Testis (tissue), 3 donors: ENCODE results near the gene ABHD12B. TPM values are rescaled to one million over a fixed set of nuclear protein-coding genes. Genes with fewer than 3 reads are reported as not detected.

Source experiments
- DNase-seq: peaks from one replicate; pipeline ENCODE4 v3.0.0-alpha.2; 2019
- H3K27ac ChIP-seq, 2 donors: fragments of 200-600 bp; sonication (generic); one replicate each; pipeline ENCODE4 v1.5.1; 2019
- H3K27me3 ChIP-seq: fragments of 200-600 bp; sonication (generic); one replicate; pipeline ENCODE4 v1.5.1; 2019
- H3K36me3 ChIP-seq: fragments of 200-600 bp; sonication (generic); one replicate; pipeline ENCODE4 v1.5.1; 2017; ENCODE audit warnings: low read depth; ENCODE audit errors: missing control alignments
- H3K4me1 ChIP-seq: fragments of 200-600 bp; sonication (generic); one replicate; pipeline ENCODE4 v1.5.1; 2019
- H3K4me3 ChIP-seq, 2 donors: fragments of 200-600 bp; sonication (generic); one replicate each; pipeline ENCODE4 v1.5.1; 2017 to 2019
- H3K9me3 ChIP-seq: fragments of 200-600 bp; sonication (generic); one replicate; pipeline ENCODE4 v1.5.1; 2017
- POLR2A ChIP-seq: fragments of 450-650 bp; IDR thresholded peaks from one replicate; pipeline ENCODE4 v1.6.1; 2017; ENCODE audit warnings: antibody characterized with exemption, mild to moderate bottlenecking, moderate library complexity
- WGBS, 2 donors: methylation state at CpG; one replicate each; pipeline ENCODE4 v1.1.5; 2018; 5-methylcytosine and 5-hydroxymethylcytosine counted together
- intact Hi-C: fragments of 100-400 bp; cut with DNase I; formaldehyde crosslinking; loops from one replicate; pipeline ENCODE4 v1.15.1; 2023; ENCODE audit warnings: low total_unique reads
- polyA plus RNA-seq: library from polyadenylated mRNA; stranded (reverse); fragments of 350-450 nt; fragmentation: Illumina TruSeq; extraction: RNeasy Lipid Tissue Mini Kit (QIAGEN cat#74804); gene quantifications from one replicate; pipeline ENCODE4 v1.2.3, GENCODE V29; 2014; ENCODE audit warnings: low read depth, low replicate concordance; ENCODE audit not compliant: insufficient read depth
- total RNA-seq, 2 donors: library from RNA; depleted of rRNA; stranded (reverse); fragments of >200 nt; gene quantifications; one replicate each; pipeline ENCODE4 v1.2.3, GENCODE V29; 2016
- TF ChIP-seq, protein P1 (sequence below), 3 experiments: fragments of 450-650 bp in 2 of 3; fragments of 200-600 bp in 1 of 3; sonication (generic) in 1 of 3; IDR thresholded peaks; one replicate each; pipeline ENCODE4 v1.5.1; 2016 to 2019; ENCODE audit warnings: antibody characterized with exemption in 3 of 3, mild to moderate bottlenecking in 2 of 3, moderate library complexity in 1 of 3

The ABHD12B gene
- total and polyA plus RNA-seq, 3 donors from 2014 or later = 0.37 to 3.0 TPM; not detected in 1

DNA sequence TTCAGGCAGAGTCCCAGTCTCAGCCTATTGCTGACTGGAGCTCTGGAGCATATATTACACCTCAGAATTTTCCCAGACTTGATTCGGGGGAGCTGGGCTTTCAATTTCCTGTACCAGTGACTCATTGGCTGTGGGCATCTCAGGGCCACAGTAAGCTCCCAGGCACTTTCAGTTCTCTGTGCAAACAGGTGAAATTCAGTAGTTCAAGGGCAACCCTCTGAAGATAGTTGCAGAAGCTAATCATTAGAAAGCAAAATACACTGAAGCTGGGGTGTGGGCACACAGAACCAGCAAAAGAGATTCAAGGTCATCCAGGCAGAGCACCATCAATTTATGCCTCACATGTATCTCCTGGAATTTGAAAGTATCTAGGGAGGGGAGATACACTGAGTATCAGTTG lies 32.8 kb upstream of the ABHD12B start:
- DNase-seq = no peak
- TF ChIP-seq, protein P1, sequence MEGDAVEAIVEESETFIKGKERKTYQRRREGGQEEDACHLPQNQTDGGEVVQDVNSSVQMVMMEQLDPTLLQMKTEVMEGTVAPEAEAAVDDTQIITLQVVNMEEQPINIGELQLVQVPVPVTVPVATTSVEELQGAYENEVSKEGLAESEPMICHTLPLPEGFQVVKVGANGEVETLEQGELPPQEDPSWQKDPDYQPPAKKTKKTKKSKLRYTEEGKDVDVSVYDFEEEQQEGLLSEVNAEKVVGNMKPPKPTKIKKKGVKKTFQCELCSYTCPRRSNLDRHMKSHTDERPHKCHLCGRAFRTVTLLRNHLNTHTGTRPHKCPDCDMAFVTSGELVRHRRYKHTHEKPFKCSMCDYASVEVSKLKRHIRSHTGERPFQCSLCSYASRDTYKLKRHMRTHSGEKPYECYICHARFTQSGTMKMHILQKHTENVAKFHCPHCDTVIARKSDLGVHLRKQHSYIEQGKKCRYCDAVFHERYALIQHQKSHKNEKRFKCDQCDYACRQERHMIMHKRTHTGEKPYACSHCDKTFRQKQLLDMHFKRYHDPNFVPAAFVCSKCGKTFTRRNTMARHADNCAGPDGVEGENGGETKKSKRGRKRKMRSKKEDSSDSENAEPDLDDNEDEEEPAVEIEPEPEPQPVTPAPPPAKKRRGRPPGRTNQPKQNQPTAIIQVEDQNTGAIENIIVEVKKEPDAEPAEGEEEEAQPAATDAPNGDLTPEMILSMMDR (IDR thresholded peaks at IDR 0.05) = no peak
- TF ChIP-seq POLR2A = no peak
- H3K27me3 ChIP-seq = no peaks in the 10 kb centered on the region
- H3K4me1 ChIP-seq = no peaks in the 10 kb centered on the region
- intact Hi-C loops = no loop called here
- no peaks in the 10 kb centered on the region for H3K9me3 ChIP-seq
- H3K27ac ChIP-seq = no peak overlapping the region
- 50 to 58% methylated on average over 1 of the region's 1 CpG for WGBS, 2 donors
- H3K36me3 ChIP-seq = no peaks in the 10 kb centered on the region
- H3K4me3 ChIP-seq = no peak overlapping the region

DNA sequence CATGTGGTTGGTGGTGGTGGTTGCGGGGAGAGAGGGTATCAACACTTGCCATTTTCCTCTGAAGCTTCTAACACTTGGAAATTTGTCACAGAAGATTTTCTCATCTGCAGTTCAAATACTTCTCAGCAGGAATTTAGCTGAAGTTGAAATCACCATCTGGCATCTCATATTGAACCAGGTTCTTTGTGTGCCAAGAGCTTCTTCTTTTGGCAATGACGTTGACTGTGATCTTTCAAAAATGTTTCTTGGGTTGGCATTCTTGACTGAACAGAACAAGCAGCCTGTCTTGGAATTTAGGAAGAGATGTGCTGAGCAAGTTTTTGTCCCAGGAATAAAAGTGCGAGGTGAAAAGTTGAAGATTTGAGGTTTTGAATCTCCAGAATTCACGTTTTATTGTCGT lies 32.2 kb upstream of the ABHD12B start:
- 79 to 85% methylated on average over 5 of the region's 5 CpGs for WGBS, 2 donors
- TF ChIP-seq, protein P1 (IDR thresholded peaks at IDR 0.05) = no peak
- TF ChIP-seq POLR2A = no peak
- H3K27me3 ChIP-seq = no peaks in the 10 kb centered on the region
- intact Hi-C loops = no loop called here
- no peak for DNase-seq
- no peaks in the 10 kb centered on the region for H3K4me1 ChIP-seq
- no peaks in the 10 kb centered on the region for H3K9me3 ChIP-seq
- H3K27ac ChIP-seq = no peak overlapping the region
- no peaks in the 10 kb centered on the region for H3K36me3 ChIP-seq
- H3K4me3 ChIP-seq = no peak overlapping the region

DNA sequence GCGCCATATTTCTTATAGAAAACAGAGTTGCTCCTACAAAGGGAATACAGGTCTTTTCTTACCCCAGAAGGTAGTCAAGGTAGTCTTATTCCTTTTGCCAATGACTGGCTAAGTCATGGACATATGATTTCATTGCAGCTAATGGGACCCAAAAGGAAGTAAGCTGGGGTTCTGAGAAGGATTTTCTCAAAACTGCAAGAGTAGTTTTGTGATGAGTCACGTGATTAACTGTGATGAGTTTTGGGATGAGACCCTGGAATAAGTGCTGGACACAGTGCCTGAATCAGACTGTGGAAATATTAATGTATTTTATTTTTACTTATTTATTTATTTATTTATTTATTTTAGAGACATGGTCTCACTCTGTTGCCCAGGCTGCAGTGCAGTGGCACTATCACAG lies 27.5 kb upstream of the ABHD12B start:
- Histone ChIP-seq H3K4me1 (no peaks in the 10 kb centered on the region), H3K4me3 (no peak overlapping the region), H3K27me3 (no peaks in the 10 kb centered on the region), H3K9me3 (no peaks in the 10 kb centered on the region), H3K36me3 (no peaks in the 10 kb centered on the region), H3K27ac (no peak overlapping the region)
- TF ChIP-seq, protein P1 (IDR thresholded peaks at IDR 0.05) = no peak
- no peak for TF ChIP-seq POLR2A
- intact Hi-C loops = no loop called here
- 90 to 91% methylated on average over 2 of the region's 2 CpGs for WGBS, 2 donors
- no peak for DNase-seq

DNA sequence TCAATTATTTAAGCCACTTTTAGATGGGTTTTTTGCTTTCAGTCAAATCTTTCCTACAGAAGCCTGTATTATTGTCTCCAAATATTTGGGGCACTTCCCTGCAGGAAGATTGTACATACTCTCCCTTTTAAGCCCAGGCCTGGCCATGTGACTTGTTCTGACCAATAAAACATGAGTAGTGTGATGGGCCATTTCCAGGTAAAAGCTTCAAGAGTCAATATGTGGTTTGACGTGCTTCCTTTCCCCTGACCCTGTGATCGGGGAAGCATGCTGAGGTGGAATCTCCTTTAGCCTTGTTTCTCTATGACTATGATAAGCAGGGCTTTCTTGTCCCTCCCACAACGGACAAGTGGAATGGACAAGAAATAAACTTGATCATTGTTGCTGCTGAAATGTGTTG lies 26.7 kb upstream of the ABHD12B start:
- Histone ChIP-seq H3K4me1 (no peaks in the 10 kb centered on the region), H3K27me3 (no peaks in the 10 kb centered on the region), H3K36me3 (no peaks in the 10 kb centered on the region), H3K27ac (no peak overlapping the region), H3K9me3 (no peaks in the 10 kb centered on the region), H3K4me3 (no peak overlapping the region)
- intact Hi-C loops = no loop called here
- WGBS, 2 donors = 85 to 89% methylated on average over 3 of the region's 3 CpGs
- no peak for DNase-seq
- no peak for TF ChIP-seq POLR2A
- TF ChIP-seq, protein P1 (IDR thresholded peaks at IDR 0.05) = no peak

DNA sequence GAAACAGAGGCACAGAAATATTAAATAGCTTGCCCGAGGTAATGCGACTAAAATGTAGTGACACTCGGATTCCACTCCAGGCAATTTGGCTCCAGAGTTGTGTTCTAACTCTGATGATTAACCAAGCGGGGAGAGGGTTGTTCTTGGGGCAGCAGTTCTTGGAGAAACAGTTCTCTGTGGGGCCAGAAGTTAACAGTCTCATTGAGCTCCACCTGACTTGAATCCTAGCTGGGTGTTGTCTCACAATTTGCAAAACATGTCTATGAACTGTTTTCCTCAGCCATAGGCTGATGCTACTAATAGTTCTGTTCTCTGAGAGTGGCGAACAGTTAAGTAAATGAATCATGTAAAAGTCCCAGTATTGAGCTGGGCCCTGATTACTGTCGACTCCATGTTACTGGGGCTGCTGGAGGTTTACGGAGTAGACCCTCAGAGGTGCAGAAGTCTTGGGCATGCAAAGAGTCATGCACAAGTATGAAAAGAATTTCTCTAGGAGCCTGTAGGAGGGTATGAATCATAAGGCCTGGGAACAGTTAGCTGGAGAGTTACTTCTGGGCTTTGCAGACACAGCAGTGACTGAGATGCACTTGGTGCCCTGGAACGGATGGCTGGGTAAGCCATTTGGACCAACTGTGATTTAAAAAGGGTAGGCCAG lies 25.5 kb upstream of the ABHD12B start:
- Histone ChIP-seq H3K4me3 (no peak overlapping the region), H3K27me3 (no peaks in the 10 kb centered on the region), H3K36me3 (no peaks in the 10 kb centered on the region), H3K4me1 (no peaks in the 10 kb centered on the region), H3K9me3 (no peaks in the 10 kb centered on the region), H3K27ac (no peak overlapping the region)
- WGBS, 2 donors = 86 to 87% methylated on average over 8 of the region's 8 CpGs
- no peak for DNase-seq
- intact Hi-C loops = no loop called here
- TF ChIP-seq, protein P1 (IDR thresholded peaks at IDR 0.05) = no peak
- no peak for TF ChIP-seq POLR2A
